ENCODE results near the gene HGD. TPM values are rescaled to one million over a fixed set of nuclear protein-coding genes. Genes with fewer than 3 reads are reported as not detected.

HGD gene
- total RNA-seq, 1 experiment from 2014 or later = 0.59 TPM

DNA sequence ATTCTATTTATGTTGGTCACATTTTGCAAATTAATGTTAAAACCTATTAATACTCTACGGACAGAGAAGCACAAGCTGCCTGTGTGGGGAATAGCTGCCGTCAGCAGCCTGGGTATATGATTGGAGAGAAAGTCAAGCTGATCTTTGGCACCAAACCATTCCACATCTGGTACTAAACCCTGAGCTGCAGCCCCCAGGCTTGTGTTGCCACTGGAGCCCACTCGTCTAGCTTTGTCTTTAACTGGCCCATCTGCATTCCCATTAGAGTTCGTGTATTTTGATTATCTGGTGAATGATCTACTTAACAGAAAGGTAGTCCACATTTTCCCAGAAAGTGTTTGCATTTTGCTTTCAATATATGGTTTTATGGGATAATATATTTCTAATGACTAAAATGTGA, 80.5 kb downstream of the HGD start (continued):
- TF ChIP-seq POLR2A (IDR thresholded peaks at IDR 0.05; ENCODE audit: borderline replicate concordance, extremely low read depth, insufficient read depth, insufficient read length) = no peak

DNA sequence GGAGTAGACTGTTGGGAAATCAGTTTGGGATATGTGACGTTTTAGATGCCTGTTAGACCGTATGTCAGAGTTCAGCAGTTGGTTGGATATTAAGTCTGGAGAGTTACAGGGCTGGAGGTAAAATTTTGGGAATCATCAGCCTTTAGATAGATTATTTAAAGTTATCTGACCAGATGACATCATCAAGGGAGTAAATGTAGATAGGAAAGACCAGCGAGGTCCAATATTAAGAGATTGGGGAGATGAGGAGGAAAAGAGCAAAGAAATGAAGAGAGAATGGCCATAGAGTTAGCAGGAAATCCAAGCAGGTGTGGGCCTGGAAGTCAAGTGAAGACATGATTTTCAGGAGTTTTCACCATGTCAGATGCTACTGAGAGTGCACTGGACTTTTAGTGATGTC, 82.8 kb downstream of the HGD start:
- intact Hi-C loops (cut with micrococcal nuclease) = no loop called here
- CTCF ChIA-PET = no interaction called here

More for the DNA sequence above, 82.8 kb downstream of the HGD start:
- H3K4me2 ChIP-seq (ENCODE audit: low read length) = no peak overlapping the region
- H3K9me3 ChIP-seq (ENCODE audit: control insufficient read depth in 1 of 2, insufficient read depth in 1 of 2, low read depth in 1 of 2, low read length in 2 of 2) = no peaks in the 10 kb centered on the region
- RAD21 ChIA-PET (ENCODE audit: low non-redundant PET in 1 of 2, low total read pairs in 2 of 2, uncharacterized antibody in 2 of 2, unreplicated experiment in 2 of 2) = no interaction called here
- DNase-seq (ENCODE audit: low read depth, low spot score) (no peak), ATAC-seq (no peak)
- H3K9ac ChIP-seq (ENCODE audit: low read length) = no peak overlapping the region
- TF ChIP-seq, protein P1, sequence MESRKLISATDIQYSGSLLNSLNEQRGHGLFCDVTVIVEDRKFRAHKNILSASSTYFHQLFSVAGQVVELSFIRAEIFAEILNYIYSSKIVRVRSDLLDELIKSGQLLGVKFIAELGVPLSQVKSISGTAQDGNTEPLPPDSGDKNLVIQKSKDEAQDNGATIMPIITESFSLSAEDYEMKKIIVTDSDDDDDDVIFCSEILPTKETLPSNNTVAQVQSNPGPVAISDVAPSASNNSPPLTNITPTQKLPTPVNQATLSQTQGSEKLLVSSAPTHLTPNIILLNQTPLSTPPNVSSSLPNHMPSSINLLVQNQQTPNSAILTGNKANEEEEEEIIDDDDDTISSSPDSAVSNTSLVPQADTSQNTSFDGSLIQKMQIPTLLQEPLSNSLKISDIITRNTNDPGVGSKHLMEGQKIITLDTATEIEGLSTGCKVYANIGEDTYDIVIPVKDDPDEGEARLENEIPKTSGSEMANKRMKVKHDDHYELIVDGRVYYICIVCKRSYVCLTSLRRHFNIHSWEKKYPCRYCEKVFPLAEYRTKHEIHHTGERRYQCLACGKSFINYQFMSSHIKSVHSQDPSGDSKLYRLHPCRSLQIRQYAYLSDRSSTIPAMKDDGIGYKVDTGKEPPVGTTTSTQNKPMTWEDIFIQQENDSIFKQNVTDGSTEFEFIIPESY (IDR thresholded peaks at IDR 0.05; ENCODE audit: extremely low read depth, insufficient replicate concordance, low read length) = no peak
- TF ChIP-seq SRF (IDR thresholded peaks at IDR 0.05; ENCODE audit: low read depth) (no peak), CEBPB (IDR thresholded peaks at IDR 0.05; ENCODE audit: low read depth) (no peak), FOSL1 (IDR thresholded peaks at IDR 0.05; ENCODE audit: low read depth) (no peak), CBX3 (IDR thresholded peaks at IDR 0.05; ENCODE audit: low read depth) (no peak), POLR2AphosphoS5 (IDR thresholded peaks at IDR 0.05; ENCODE audit: low read depth, low read length) (no peak), POLR2A (IDR thresholded peaks at IDR 0.05; ENCODE audit: borderline replicate concordance, extremely low read depth, insufficient read depth, insufficient read length) (no peak), RAD21 (IDR thresholded peaks at IDR 0.05; ENCODE audit: low read depth) (no peak), YY1 (IDR thresholded peaks at IDR 0.05; ENCODE audit: extremely low read depth, insufficient replicate concordance, low read depth, low read length) (no peak)
- TF ChIP-seq, protein P2, sequence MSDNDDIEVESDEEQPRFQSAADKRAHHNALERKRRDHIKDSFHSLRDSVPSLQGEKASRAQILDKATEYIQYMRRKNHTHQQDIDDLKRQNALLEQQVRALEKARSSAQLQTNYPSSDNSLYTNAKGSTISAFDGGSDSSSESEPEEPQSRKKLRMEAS (IDR thresholded peaks at IDR 0.05) = no peak
- TF ChIP-seq, protein P3, sequence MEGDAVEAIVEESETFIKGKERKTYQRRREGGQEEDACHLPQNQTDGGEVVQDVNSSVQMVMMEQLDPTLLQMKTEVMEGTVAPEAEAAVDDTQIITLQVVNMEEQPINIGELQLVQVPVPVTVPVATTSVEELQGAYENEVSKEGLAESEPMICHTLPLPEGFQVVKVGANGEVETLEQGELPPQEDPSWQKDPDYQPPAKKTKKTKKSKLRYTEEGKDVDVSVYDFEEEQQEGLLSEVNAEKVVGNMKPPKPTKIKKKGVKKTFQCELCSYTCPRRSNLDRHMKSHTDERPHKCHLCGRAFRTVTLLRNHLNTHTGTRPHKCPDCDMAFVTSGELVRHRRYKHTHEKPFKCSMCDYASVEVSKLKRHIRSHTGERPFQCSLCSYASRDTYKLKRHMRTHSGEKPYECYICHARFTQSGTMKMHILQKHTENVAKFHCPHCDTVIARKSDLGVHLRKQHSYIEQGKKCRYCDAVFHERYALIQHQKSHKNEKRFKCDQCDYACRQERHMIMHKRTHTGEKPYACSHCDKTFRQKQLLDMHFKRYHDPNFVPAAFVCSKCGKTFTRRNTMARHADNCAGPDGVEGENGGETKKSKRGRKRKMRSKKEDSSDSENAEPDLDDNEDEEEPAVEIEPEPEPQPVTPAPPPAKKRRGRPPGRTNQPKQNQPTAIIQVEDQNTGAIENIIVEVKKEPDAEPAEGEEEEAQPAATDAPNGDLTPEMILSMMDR (IDR thresholded peaks at IDR 0.05 in 2 of 3, conservative IDR thresholded peaks at IDR 0.05 in 1 of 3; ENCODE audit: borderline replicate concordance in 1 of 3, insufficient read depth in 1 of 3, low read depth in 2 of 3, low read length in 2 of 3) = no peak
- TF ChIP-seq, protein P4, sequence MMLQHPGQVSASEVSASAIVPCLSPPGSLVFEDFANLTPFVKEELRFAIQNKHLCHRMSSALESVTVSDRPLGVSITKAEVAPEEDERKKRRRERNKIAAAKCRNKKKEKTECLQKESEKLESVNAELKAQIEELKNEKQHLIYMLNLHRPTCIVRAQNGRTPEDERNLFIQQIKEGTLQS (IDR thresholded peaks at IDR 0.05) = no peak
- TF ChIP-seq, protein P5, sequence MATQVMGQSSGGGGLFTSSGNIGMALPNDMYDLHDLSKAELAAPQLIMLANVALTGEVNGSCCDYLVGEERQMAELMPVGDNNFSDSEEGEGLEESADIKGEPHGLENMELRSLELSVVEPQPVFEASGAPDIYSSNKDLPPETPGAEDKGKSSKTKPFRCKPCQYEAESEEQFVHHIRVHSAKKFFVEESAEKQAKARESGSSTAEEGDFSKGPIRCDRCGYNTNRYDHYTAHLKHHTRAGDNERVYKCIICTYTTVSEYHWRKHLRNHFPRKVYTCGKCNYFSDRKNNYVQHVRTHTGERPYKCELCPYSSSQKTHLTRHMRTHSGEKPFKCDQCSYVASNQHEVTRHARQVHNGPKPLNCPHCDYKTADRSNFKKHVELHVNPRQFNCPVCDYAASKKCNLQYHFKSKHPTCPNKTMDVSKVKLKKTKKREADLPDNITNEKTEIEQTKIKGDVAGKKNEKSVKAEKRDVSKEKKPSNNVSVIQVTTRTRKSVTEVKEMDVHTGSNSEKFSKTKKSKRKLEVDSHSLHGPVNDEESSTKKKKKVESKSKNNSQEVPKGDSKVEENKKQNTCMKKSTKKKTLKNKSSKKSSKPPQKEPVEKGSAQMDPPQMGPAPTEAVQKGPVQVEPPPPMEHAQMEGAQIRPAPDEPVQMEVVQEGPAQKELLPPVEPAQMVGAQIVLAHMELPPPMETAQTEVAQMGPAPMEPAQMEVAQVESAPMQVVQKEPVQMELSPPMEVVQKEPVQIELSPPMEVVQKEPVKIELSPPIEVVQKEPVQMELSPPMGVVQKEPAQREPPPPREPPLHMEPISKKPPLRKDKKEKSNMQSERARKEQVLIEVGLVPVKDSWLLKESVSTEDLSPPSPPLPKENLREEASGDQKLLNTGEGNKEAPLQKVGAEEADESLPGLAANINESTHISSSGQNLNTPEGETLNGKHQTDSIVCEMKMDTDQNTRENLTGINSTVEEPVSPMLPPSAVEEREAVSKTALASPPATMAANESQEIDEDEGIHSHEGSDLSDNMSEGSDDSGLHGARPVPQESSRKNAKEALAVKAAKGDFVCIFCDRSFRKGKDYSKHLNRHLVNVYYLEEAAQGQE (IDR thresholded peaks at IDR 0.05; ENCODE audit: low read depth) = no peak
- H4K20me1 ChIP-seq (ENCODE audit: insufficient read depth) = no peaks in the 10 kb centered on the region
- POLR2A ChIA-PET = no interaction called here
- no peaks in the 10 kb centered on the region for H3K9me2 ChIP-seq (ENCODE audit: insufficient read depth)
- H3K27me3 ChIP-seq (ENCODE audit: insufficient read depth, low read length) = no peaks in the 10 kb centered on the region
- BruUV-seq (replicated peaks) = no TSS peak
- H3K4me1 ChIP-seq (ENCODE audit: control insufficient read depth in 1 of 2, insufficient read depth in 2 of 2, low read length in 2 of 2) = peaks cover 3 to 11% of the 10 kb centered on the region in 2 experiments; a peak in 2 of 4 replicates
- no peak overlapping the region for H3K27ac ChIP-seq (ENCODE audit: low read depth, low read length)
- H2AFZ ChIP-seq (ENCODE audit: low read depth, low read length, poor library complexity, severe bottlenecking) = no peak overlapping the region
- peaks cover 21 to 23% of the 10 kb centered on the region in 2 experiments; a peak in 3 of 4 replicates for H3K36me3 ChIP-seq (ENCODE audit: control insufficient read depth in 1 of 2, insufficient read depth in 2 of 2, low read length in 2 of 2)
- H3K79me2 ChIP-seq (ENCODE audit: insufficient read depth, low read length) = peaks cover 48% of the 10 kb centered on the region
- H3K4me3 ChIP-seq (replicated peaks in 1 of 2; ENCODE audit: low read depth in 1 of 2, low read length in 2 of 2) = no peak overlapping the region
